NCI-H2029 (cell line): Measurements from ENCODE around the gene HELB.

ENCODE experiments used
- DNase-seq: peaks from one replicate; lab custom pipeline; 2025; lab: John Stamatoyannopoulos, UW

Gene HELB

GRCh38 chr12:66361703-66362102 lies 59.4 kb downstream of the HELB start:
- no peak for DNase-seq

- DNase-seq, result no peak
These were observed 63.6 kb downstream of the HELB start for GRCh38 chr12:66365718-66366490.

DNA sequence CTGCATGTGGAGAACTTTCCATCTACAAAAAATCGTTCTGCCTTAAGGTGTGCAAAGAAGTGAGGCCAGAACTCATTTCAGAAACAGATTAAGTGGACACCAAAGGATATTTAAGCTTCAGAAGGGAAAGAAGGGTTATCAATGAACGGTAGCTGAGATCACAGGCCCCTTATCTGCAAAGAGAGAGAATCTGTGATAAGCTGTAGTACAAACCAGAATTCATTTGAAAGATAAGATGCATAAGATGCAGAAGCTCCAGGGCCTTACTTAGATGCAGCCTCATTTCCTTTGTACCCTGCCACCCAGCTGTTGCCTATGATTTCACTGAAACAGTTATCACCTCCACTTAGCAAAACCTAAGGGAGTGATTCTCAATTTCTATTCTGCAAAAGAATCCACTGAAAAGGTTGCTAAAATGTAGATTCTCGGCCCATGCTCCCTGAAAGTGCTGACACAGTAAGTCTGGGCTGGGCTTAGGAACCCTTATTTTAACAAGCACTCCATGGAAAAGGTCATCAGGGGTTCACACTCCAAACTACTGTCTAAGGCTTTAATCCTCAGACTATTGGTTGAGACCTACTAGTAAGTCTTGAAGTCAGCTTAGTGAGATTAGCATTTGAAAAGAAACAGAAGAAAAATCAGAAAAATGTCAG lies 64.8 kb downstream of the HELB start:
- no peak for DNase-seq

GRCh38 chr12:66371982-66372381 lies 69.7 kb downstream of the HELB start:
- DNase-seq, result no peak

GRCh38 chr12:66375560-66375959 lies 73.3 kb downstream of the HELB start:
- no peak for DNase-seq

DNA sequence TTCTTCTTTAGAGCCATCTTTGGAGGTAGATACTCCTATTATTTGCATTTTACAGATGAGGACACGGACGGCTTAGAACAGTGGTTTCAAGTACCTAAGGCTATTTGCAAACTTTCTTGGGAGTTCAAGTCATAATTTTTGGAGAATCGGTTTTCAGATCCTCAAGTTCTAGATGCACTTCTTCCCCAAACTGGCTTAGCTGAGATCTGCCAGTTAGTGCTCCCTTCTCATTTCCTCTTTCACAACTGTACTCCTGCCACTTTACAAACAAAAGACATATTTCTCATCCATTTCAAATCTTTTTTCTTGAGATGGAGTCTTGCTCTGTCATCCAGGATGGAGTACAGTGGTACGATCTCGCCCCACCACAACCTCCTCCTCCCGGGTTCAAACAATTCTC lies 77.3 kb downstream of the HELB start:
- DNase-seq, result no peak

- DNase-seq, result no peak
These were observed 78.7 kb downstream of the HELB start for GRCh38 chr12:66380769-66381535.

GRCh38 chr12:66387117-66387516 lies 84.8 kb downstream of the HELB start:
- DNase-seq, result no peak
